Activated CD8-positive, alpha-beta T cell treated with anti-CD3 and anti-CD28 coated beads for 36 hours (primary cell): Measurements from ENCODE around the gene FBXL16. TPM values are rescaled to one million over a fixed set of nuclear protein-coding genes. Genes with fewer than 3 reads are reported as not detected.

ENCODE experiments used
- ATAC-seq: fragments of 200-7000 bp; cut with Tn5 transposase; one replicate; pipeline ENCODE4 v1.10.0; 2021; ENCODE audit warnings: mild to moderate bottlenecking, moderate library complexity
- CTCF ChIA-PET: fragments of 350-600 bp; sonication (Branson Sonifier 250); formaldehyde crosslinking; loops from one replicate; lab custom pipeline; 2021; ENCODE audit warnings: antibody characterized with exemption; lab: Charles Lee
- POLR2A ChIA-PET: fragments of 350-600 bp; sonication (Branson Sonifier 250); formaldehyde crosslinking; loops from one replicate; lab custom pipeline; 2021; ENCODE audit warnings: antibody characterized with exemption; lab: Charles Lee
- DNase-seq: peaks from one replicate; pipeline ENCODE4 v3.0.0-alpha.2; 2020
- H3K27ac Mint-ChIP-seq: one replicate; pipeline ENCODE4 v1.8.0; 2021; ENCODE audit warnings: mild to moderate bottlenecking, mixed read lengths
- H3K27me3 Mint-ChIP-seq: one replicate; pipeline ENCODE4 v1.8.0; 2021; ENCODE audit warnings: mixed read lengths
- H3K36me3 Mint-ChIP-seq: one replicate; pipeline ENCODE4 v1.8.0; 2021; ENCODE audit warnings: low read depth, mixed read lengths
- H3K4me1 Mint-ChIP-seq: one replicate; pipeline ENCODE4 v1.8.0; 2021; ENCODE audit warnings: low read depth, mixed read lengths
- H3K4me3 Mint-ChIP-seq: one replicate; pipeline ENCODE4 v1.8.0; 2021; ENCODE audit warnings: mild to moderate bottlenecking, moderate library complexity, mixed read lengths
- H3K9me3 Mint-ChIP-seq: one replicate; pipeline ENCODE4 v1.8.0; 2021; ENCODE audit warnings: mixed read lengths
- CTCF ChIP-seq: fragments of 200-600 bp; IDR thresholded peaks from one replicate; pipeline ENCODE4 v1.8.0; 2022; ENCODE audit warnings: antibody characterized with exemption, mild to moderate bottlenecking
- intact Hi-C: fragments of 100-400 bp; cut with micrococcal nuclease; formaldehyde crosslinking; loops from one replicate; pipeline ENCODE4 v1.10.0; 2022
- total RNA-seq, 2 experiments: library from RNA; stranded (reverse); gene quantifications; one replicate each; pipeline ENCODE4 v1.2.3, GENCODE V29; 2021

FBXL16 gene
- total RNA-seq, 2 experiments from 2014 or later, result 5.9 to 8.0 TPM

DNA sequence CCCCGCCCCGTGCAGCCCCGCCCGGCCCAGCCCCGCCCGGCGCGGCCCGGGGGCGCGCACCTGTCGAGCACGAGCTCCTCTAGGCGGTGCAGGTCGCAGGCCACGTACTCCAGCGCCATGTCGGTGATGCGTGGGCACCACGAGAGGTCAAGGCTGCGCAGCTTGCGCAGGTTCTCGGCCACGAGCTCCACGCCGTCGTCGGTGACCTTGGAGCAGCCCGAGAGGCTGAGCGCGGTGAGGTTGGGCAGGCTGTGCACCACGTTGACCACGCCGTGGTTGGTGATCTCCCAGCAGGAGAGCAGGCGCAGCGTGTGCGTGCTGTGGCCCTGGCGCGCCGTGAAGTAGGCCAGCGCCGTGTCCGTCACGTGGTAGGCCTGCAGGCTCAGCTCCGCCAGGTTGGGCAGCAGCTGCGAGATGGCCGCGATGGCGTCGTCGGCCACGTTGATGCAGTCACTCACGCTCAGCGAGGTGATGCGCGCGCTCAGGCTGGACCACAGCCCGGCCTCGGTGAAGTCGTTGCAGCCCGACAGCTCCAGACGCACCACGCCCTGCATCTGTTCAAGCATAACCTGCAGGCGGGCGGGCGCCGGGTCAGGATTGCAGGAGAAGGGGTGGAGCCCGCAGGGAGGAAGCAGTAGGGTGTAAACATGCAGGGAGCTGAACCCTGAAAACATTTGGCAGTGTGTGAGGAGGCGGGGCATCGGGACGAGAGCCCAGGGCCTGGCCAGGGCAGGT lies 10.1 kb downstream of the FBXL16 start:
- Mint-ChIP-seq H3K27ac (peak overlapping the region; percentile 75), H3K36me3 (no peaks in the 10 kb centered on the region), H3K27me3 (peaks cover 4% of the 10 kb centered on the region), H3K4me1 (peaks cover 20% of the 10 kb centered on the region), H3K9me3 (no peaks in the 10 kb centered on the region), H3K4me3 (peak overlapping the region; percentile 78)
- DNase-seq (peak; percentile 79), ATAC-seq (peak; percentile 82)
- ChIA-PET POLR2A (interaction anchor here (0.7 to 2.9 kb wide), 15 partner anchors 8 to 169 kb away, joined by 3 to 11 read pairs (median 4); partner anchors contain the start of genes ANTKMT, CCDC78, HAGHL and JMJD8), CTCF (interaction anchor here (0.6 to 1.5 kb wide), 8 partner anchors 9 to 90 kb away, joined by 3 to 5 read pairs (median 3); partner anchors contain the start of genes CIAO3 and METRN)
- no peak for TF ChIP-seq CTCF
- intact Hi-C loops, result no loop called here

DNA sequence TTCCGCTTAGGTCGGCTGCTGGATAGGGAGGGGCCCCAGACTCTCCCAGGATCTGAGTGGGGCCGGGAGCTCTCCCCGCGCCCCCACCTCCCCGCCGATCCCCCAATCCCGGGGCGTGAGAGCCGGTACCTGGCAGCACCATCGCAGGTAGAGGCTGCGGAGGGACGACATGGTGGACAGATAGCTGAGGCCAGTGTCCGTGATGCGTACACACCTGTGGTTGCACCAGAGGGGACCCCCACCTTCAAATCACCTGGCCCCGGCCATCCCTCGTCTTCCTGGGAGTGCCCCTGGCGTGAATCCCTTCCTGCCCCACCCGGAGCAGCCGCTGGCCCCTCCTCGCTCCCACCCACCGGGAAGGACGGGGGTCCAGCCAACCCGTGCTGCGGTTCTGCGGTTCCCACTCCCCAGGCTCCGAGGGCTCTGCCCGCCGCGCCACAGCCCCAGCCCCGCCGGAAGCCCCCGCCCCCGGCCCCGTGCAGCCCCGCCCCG lies 10.7 kb downstream of the FBXL16 start:
- CTCF ChIA-PET, result interaction anchor here (0.8 to 1.5 kb wide), 6 partner anchors 9 to 90 kb away, joined by 3 to 5 read pairs (median 3); partner anchors contain the start of gene CIAO3
- no peak for TF ChIP-seq CTCF

GRCh38 chr16:694187-694862 lies 11.3 kb downstream of the FBXL16 start:
- Mint-ChIP-seq H3K27ac (no peak overlapping the region), H3K9me3 (no peaks in the 10 kb centered on the region)

More for the DNA sequence above, 10.7 kb downstream of the FBXL16 start:
- H3K9me3 Mint-ChIP-seq, result no peaks in the 10 kb centered on the region
- DNase-seq (no peak), ATAC-seq (no peak)
- H3K4me1 Mint-ChIP-seq, result peaks cover 20% of the 10 kb centered on the region
- H3K27me3 Mint-ChIP-seq, result peaks cover 4% of the 10 kb centered on the region
- intact Hi-C loops, result no loop called here
- H3K4me3 Mint-ChIP-seq, result peak overlapping the region; percentile 68
- POLR2A ChIA-PET, result interaction anchor here (0.7 to 2.9 kb wide), 13 partner anchors 9 to 169 kb away, joined by 3 to 11 read pairs (median 4); partner anchors contain the start of genes ANTKMT, CCDC78, HAGHL and JMJD8
- no peak overlapping the region for H3K27ac Mint-ChIP-seq
- H3K36me3 Mint-ChIP-seq, result no peaks in the 10 kb centered on the region

GRCh38 chr16:693766-694165 lies 11.8 kb downstream of the FBXL16 start:
- peaks cover 4% of the 10 kb centered on the region for H3K27me3 Mint-ChIP-seq
- no peak for DNase-seq
- peak overlapping the region; percentile 24 for H3K4me3 Mint-ChIP-seq
- no peaks in the 10 kb centered on the region for H3K36me3 Mint-ChIP-seq
- intact Hi-C loops, result no loop called here
- no peak for ATAC-seq
- TF ChIP-seq CTCF, result no peak
- ChIA-PET CTCF (no interaction called here), POLR2A (interaction anchor here (0.8 to 1.5 kb wide), 3 partner anchors 9 to 32 kb away, joined by 3 to 5 read pairs (median 4); partner anchors contain the start of genes CCDC78 and JMJD8)
- no peaks in the 10 kb centered on the region for H3K9me3 Mint-ChIP-seq
- no peak overlapping the region for H3K27ac Mint-ChIP-seq
- peaks cover 28% of the 10 kb centered on the region for H3K4me1 Mint-ChIP-seq

More at GRCh38 chr16:694187-694862, 11.3 kb downstream of the FBXL16 start:
- peak; percentile 24 for DNase-seq
- no peak for TF ChIP-seq CTCF
- H3K36me3 Mint-ChIP-seq, result no peaks in the 10 kb centered on the region
- intact Hi-C loops, result no loop called here
- ChIA-PET POLR2A (interaction anchor here (1.7 to 2.9 kb wide), 3 partner anchors 10 to 22 kb away, joined by 8 to 11 read pairs (median 11); partner anchors contain the start of genes JMJD8 and STUB1), CTCF (no interaction called here)
- peak overlapping the region; percentile 68 for H3K4me3 Mint-ChIP-seq
- peaks cover 4% of the 10 kb centered on the region for H3K27me3 Mint-ChIP-seq
- ATAC-seq, result no peak
- H3K4me1 Mint-ChIP-seq, result peaks cover 23% of the 10 kb centered on the region
